GM13976 (cell line): Measurements from ENCODE around the gene PICALM.
A peak's percentile ranks its signal among the peaks of the same experiment; 100 is the strongest.

Experiments used
- DNase-seq: peaks from one replicate; pipeline ENCODE4 v3.0.0; 2012; ENCODE audit warnings: low spot score
- in situ Hi-C: fragments of 300-500 bp; cut with MboI; formaldehyde crosslinking; loops from one replicate; pipeline ENCODE4 v1.12.0; 2022; ENCODE audit warnings: low sequenced_read_pairs, mixed read lengths, inconsistent platforms; ENCODE audit not compliant: unreplicated experiment
- TF ChIP-seq, protein P1 (sequence below): IDR thresholded peaks from 2 replicates; pipeline ENCODE4 v1.5.1; 2012; ENCODE audit warnings: borderline replicate concordance, mild to moderate bottlenecking; ENCODE audit not compliant: insufficient read depth; ENCODE audit errors: extremely low read depth, missing control alignments, control extremely low read depth

Gene PICALM

DNA sequence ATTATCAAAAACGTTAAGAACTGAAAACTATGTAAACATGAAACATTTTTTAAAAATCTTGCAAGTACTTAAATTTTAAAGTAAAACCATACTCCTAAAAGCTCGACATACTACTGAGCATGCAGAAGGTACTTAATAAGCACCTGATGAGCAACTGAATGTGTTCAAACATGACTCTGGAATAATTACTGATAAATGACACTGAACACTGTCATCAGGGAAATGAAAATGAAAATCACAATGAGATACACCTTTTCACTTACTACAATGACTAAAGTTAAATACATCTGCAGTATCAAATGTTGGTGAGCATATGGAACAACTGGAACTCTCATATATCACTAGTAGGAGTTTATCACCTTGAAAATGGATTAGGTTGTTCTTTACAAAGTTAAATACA, 65.2 kb downstream of the PICALM start:
- DNase-seq = no peak
- in situ Hi-C loops = no loop called here
- TF ChIP-seq, protein P1, sequence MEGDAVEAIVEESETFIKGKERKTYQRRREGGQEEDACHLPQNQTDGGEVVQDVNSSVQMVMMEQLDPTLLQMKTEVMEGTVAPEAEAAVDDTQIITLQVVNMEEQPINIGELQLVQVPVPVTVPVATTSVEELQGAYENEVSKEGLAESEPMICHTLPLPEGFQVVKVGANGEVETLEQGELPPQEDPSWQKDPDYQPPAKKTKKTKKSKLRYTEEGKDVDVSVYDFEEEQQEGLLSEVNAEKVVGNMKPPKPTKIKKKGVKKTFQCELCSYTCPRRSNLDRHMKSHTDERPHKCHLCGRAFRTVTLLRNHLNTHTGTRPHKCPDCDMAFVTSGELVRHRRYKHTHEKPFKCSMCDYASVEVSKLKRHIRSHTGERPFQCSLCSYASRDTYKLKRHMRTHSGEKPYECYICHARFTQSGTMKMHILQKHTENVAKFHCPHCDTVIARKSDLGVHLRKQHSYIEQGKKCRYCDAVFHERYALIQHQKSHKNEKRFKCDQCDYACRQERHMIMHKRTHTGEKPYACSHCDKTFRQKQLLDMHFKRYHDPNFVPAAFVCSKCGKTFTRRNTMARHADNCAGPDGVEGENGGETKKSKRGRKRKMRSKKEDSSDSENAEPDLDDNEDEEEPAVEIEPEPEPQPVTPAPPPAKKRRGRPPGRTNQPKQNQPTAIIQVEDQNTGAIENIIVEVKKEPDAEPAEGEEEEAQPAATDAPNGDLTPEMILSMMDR = no peak

DNA sequence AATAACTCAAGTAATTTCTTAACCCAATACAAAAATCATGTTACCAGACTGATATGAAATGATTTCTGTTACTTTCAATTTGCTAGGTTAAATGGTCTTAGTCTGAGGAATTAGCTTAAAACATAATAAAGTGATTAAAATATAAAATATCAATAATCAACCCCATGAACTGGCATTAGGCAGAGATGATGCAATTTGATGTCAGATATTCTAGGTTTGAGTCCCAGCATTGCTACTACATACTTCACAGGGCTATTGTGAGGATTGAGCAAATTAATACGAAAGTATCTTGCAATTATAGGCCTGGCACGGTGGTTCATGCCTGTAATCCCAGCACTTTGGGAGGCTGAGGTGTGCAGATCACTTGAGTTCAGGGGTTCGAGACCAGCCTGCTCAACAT, 66.5 kb downstream of the PICALM start:
- in situ Hi-C loops = no loop called here
- no peak for DNase-seq
- TF ChIP-seq, protein P1 = no peak

DNA sequence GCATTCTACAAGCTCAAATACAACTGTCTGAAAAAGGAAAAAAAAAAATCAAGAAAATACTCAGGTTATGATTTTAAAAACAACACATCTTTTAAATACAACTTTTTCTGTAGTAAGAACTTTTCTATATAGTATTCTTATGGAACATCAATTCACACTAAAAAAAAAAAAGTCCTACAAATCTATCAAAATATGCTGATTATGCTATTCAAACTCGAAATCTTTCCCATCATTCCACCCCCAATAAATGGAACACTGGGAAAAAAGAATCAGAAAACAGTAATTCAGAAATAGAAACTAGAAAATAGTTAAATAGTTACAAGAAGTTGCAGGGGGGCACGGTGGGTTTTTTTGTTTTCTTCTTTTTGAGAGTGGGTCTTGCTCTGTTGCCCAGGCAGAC, 77.4 kb downstream of the PICALM start:
- DNase-seq = no peak
- in situ Hi-C loops = no loop called here

DNA sequence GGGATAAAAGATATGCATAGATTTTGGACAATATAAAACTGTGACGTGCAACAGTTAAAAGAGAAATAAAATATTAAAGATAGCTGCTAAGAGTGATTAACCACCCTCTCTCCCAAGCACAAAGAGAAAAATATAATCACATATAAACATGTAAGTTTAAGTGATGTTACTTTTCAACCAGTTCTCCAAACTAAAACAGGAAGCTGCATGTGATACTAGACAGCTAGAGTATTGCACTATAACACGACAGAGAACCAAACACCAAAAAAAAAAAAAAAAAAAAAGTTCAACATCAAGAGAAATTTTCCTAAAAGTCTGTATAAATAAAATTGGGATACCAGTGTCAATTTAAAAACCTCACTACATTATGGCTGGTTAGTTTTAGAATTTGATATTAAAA, 79.1 kb downstream of the PICALM start:
- no peak for DNase-seq
- in situ Hi-C loops = no loop called here
- TF ChIP-seq, protein P1 = no peak

More for the DNA sequence above, 77.4 kb downstream of the PICALM start:
- TF ChIP-seq, protein P1 = no peak

DNA sequence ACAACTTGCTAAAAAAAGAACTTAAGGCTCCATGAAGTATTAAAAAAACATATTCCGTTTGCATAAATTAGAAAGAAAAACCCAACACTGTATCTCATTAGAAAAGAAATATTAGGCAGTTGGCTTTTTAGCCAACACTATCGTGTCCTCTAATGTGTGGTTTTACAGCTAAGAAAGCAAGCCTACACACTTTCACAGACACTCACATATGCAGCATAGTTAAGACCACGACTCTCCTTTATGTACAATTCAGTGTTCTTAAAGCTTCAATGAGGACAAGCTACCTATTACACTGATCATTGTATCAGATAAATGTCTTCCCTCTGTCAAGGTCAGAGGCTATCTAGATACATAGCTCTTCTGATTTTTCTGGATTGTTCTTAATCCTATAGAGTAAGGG, 80.1 kb downstream of the PICALM start:
- in situ Hi-C loops = no loop called here
- TF ChIP-seq, protein P1 = no peak
- peak; percentile 20 for DNase-seq

DNA sequence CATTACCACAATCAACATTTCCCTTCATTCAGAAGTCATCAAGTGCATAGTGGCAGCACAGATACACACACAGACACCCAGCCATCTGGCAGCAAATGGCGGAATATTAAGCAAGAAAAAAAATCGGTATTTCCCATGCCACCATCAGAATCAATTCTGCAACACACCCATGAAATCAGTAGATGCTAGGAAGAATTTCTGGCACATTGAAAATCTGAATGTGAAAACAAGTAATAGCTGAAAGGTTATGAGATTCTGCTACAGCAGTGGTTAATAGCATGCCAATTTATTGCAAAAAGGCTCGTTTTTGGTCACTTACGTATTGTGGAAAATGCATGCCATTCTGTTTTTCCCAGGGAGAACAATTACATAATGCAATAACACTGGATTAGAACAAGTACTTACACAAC, 91.1 kb downstream of the PICALM start:
- TF ChIP-seq, protein P1 = no peak
- no peak for DNase-seq
- in situ Hi-C loops = no loop called here

DNA sequence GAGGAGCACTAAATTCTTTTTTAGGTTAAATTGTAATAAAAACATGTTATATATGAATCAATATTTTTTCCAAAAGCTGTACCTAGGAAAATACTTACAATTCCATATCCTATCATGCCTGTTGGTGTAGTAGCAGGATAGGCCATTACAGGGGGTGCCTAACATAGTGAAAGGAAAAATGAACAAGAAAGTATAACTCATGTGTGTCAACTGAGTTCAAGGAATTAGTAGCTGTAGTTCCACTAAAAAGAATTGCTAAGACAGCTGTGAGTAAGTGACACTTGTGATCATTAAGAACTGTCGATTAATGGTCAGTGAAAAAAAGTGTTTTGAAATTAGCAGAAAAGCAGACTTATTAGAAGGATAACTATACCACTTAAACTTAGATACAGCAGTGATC, 92.4 kb downstream of the PICALM start:
- DNase-seq = no peak
- TF ChIP-seq, protein P1 = no peak
- in situ Hi-C loops = no loop called here
